ENCODE results near the gene NPAS3.

The NPAS3 gene

GRCh38 chr14:33254342-33254741, 315.7 kb downstream of the NPAS3 start:
- DNase-seq (ENCODE audit: low read depth, low spot score), result no peak

GRCh38 chr14:33254861-33255395, 316.2 kb downstream of the NPAS3 start:
- DNase-seq (ENCODE audit: low read depth, low spot score), result no peak

- no peak for DNase-seq (ENCODE audit: low read depth, low spot score)
Measured at GRCh38 chr14:33257796-33258195, 319.1 kb downstream of the NPAS3 start.

GRCh38 chr14:33259764-33260163, 321.1 kb downstream of the NPAS3 start:
- no peak for DNase-seq (ENCODE audit: low read depth, low spot score)

- DNase-seq (ENCODE audit: low read depth, low spot score), result no peak
Measured at GRCh38 chr14:33271216-33271615, 332.5 kb downstream of the NPAS3 start.

- DNase-seq (ENCODE audit: low read depth, low spot score), result no peak
Measured at GRCh38 chr14:33271891-33272290, 333.2 kb downstream of the NPAS3 start.

- no peak for DNase-seq (ENCODE audit: low read depth, low spot score)
Measured at GRCh38 chr14:33273978-33274377, 335.3 kb downstream of the NPAS3 start.

GRCh38 chr14:33275879-33276278, 337.2 kb downstream of the NPAS3 start:
- DNase-seq (ENCODE audit: low read depth, low spot score), result no peak

GRCh38 chr14:33279865-33280264, 341.2 kb downstream of the NPAS3 start:
- no peak for DNase-seq (ENCODE audit: low read depth, low spot score)

GRCh38 chr14:33280646-33281045, 342.0 kb downstream of the NPAS3 start:
- DNase-seq (ENCODE audit: low read depth, low spot score), result no peak

- no peak for DNase-seq (ENCODE audit: low read depth, low spot score)
Measured at GRCh38 chr14:33282331-33283230, 343.9 kb downstream of the NPAS3 start.

- DNase-seq (ENCODE audit: low read depth, low spot score), result no peak
Measured at GRCh38 chr14:33285902-33286700, 347.4 kb downstream of the NPAS3 start.

GRCh38 chr14:33287189-33287588, 348.5 kb downstream of the NPAS3 start:
- DNase-seq (ENCODE audit: low read depth, low spot score), result no peak

GRCh38 chr14:33290641-33291040, 352.0 kb downstream of the NPAS3 start:
- no peak for DNase-seq (ENCODE audit: low read depth, low spot score)

- DNase-seq (ENCODE audit: low read depth, low spot score), result no peak
Measured at GRCh38 chr14:33291529-33292104, 352.9 kb downstream of the NPAS3 start.

- DNase-seq (ENCODE audit: low read depth, low spot score), result no peak
Measured at GRCh38 chr14:33294419-33294818, 355.7 kb downstream of the NPAS3 start.

GRCh38 chr14:33297565-33297964, 358.9 kb downstream of the NPAS3 start:
- DNase-seq (ENCODE audit: low read depth, low spot score), result peak; percentile 2

GRCh38 chr14:33307691-33308251, 369.1 kb downstream of the NPAS3 start:
- no peak for DNase-seq (ENCODE audit: low read depth, low spot score)

GRCh38 chr14:33309106-33309505, 370.4 kb downstream of the NPAS3 start:
- no peak for DNase-seq (ENCODE audit: low read depth, low spot score)

- no peak for DNase-seq (ENCODE audit: low read depth, low spot score)
Measured at GRCh38 chr14:33315217-33315616, 376.5 kb downstream of the NPAS3 start.

- no peak for DNase-seq (ENCODE audit: low read depth, low spot score)
Measured at GRCh38 chr14:33315721-33316120, 377.0 kb downstream of the NPAS3 start.

GRCh38 chr14:33317675-33318074, 379.0 kb downstream of the NPAS3 start:
- DNase-seq (ENCODE audit: low read depth, low spot score), result no peak

Measured in brain pericyte (primary cell).